GM12878 (cell line): ENCODE results near the gene TGDS. TPM values are rescaled to one million over a fixed set of nuclear protein-coding genes. Genes with fewer than 3 reads are reported as not detected.

Experiments
- ATAC-seq: fragments of 200-7000 bp; cut with Tn5 transposase; 3 replicates; pipeline ENCODE4 v1.9.1; 2020; ENCODE audit warnings: mild to moderate bottlenecking, moderate library complexity
- BruUV-seq: library from RNA; stranded (reverse); fragments of 400-500 nt; replicated peaks from 2 replicates; lab custom pipeline; 2021; lab: Mats Ljungman, UMichigan
- CTCF ChIA-PET: fragments of 300-600 bp; sonication (Branson Sonifier 250); formaldehyde crosslinking; extraction: SDS; loops from one replicate; lab custom pipeline; 2021; ENCODE audit warnings: inconsistent platforms; lab: Yijun Ruan, JAX
- POLR2A ChIA-PET: fragments of 350-600 bp; formaldehyde crosslinking; extraction: SDS; loops from one replicate; lab custom pipeline; 2021; ENCODE audit warnings: inconsistent platforms; lab: Charles Lee
- RAD21 ChIA-PET: fragments of 300-600 bp; sonication (Branson Sonifier 250); formaldehyde crosslinking; loops from one replicate; lab custom pipeline; 2023; ENCODE audit warnings: antibody characterized with exemption; ENCODE audit not compliant: unreplicated experiment; lab: Charles Lee
- SMC1A ChIA-PET: fragments of 300-600 bp; sonication (Branson Sonifier 250); formaldehyde crosslinking; loops from one replicate; lab custom pipeline; 2023; ENCODE audit not compliant: unreplicated experiment, uncharacterized antibody; lab: Charles Lee
- DNase-seq: peaks from one replicate; pipeline ENCODE4 v3.0.0-alpha.2; 2011; ENCODE audit warnings: low read depth, low spot score
- FAIRE-seq: peaks from 3 replicates; lab custom pipeline; 2011; peaks lifted over from hg19 to GRCh38; lab: Jason Lieb, UNC
- H2AFZ ChIP-seq: 2 replicates; pipeline ENCODE4 v1.6.0; 2011; ENCODE audit warnings: low read depth, low read length, control low read depth; ENCODE audit not compliant: control insufficient read depth
- H3K27ac ChIP-seq: 2 replicates; pipeline ENCODE4 v1.5.1; 2011; ENCODE audit warnings: control low read depth; ENCODE audit not compliant: control insufficient read depth, insufficient read depth
- H3K27me3 ChIP-seq, 2 experiments: replicated peaks in 1 of 2; 2 replicates each; pipeline versions ENCODE4 v1.6.0 to v1.6.1; 2011; ENCODE audit warnings: low read length in 1 of 2; ENCODE audit not compliant: control insufficient read depth in 2 of 2, insufficient read depth in 2 of 2
- H3K36me3 ChIP-seq, 2 experiments: 2 replicates each; pipeline ENCODE4 v1.5.1; 2011; ENCODE audit warnings: low read length in 1 of 2; ENCODE audit not compliant: control insufficient read depth in 2 of 2, insufficient read depth in 2 of 2
- H3K4me1 ChIP-seq: 2 replicates; pipeline ENCODE4 v1.6.1; 2011; ENCODE audit warnings: mild to moderate bottlenecking, low read length, moderate library complexity, mixed read lengths; ENCODE audit not compliant: control insufficient read depth, insufficient read depth
- H3K4me2 ChIP-seq: 2 replicates; pipeline ENCODE4 v1.6.0; 2011; ENCODE audit warnings: control low read depth; ENCODE audit not compliant: control insufficient read depth, insufficient read depth
- H3K4me3 ChIP-seq: fragments of 200-600 bp; sonication (generic); 2 replicates; pipeline ENCODE4 v1.5.1; 2016
- H3K79me2 ChIP-seq: 2 replicates; pipeline ENCODE4 v1.6.0; 2011; ENCODE audit warnings: low read length; ENCODE audit not compliant: control insufficient read depth, insufficient read depth
- H3K9ac ChIP-seq: 2 replicates; pipeline ENCODE4 v1.8.0; 2011; ENCODE audit warnings: low read length, control low read depth, mixed read lengths; ENCODE audit not compliant: control insufficient read depth, insufficient read depth
- H3K9me3 ChIP-seq: replicated peaks from 3 replicates; pipeline ENCODE4 v1.5.1; 2011; ENCODE audit warnings: mild to moderate bottlenecking, low read length; ENCODE audit not compliant: control insufficient read depth, insufficient read depth
- H4K20me1 ChIP-seq: 2 replicates; pipeline ENCODE4 v1.6.0; 2011; ENCODE audit not compliant: control insufficient read depth, insufficient read depth
- FOS ChIP-seq: IDR thresholded peaks from 3 replicates; pipeline ENCODE4 v1.6.1; 2011; ENCODE audit warnings: borderline replicate concordance; ENCODE audit not compliant: insufficient read length; ENCODE audit errors: extremely low read depth
- REST ChIP-seq: IDR thresholded peaks from 2 replicates; pipeline ENCODE4 v1.6.1; 2012; ENCODE audit warnings: mild to moderate bottlenecking, low read depth, low read length
- SMAD1 ChIP-seq: fragments of 450-650 bp; IDR thresholded peaks from 2 replicates; pipeline ENCODE4 v1.6.1; 2018; ENCODE audit warnings: mild to moderate bottlenecking, low read depth; ENCODE audit not compliant: partially characterized antibody
- TCF3 ChIP-seq: IDR thresholded peaks from 2 replicates; pipeline ENCODE4 v1.6.1; 2012; ENCODE audit warnings: low read depth, mild to moderate bottlenecking, low read length, borderline replicate concordance; ENCODE audit not compliant: insufficient read depth
- WGBS: methylation state at CpG from one replicate; pipeline ENCODE4 v1.1.6; 2016; ENCODE audit warnings: low lambda C conversion rate; ENCODE audit not compliant: insufficient replicate concordance, insufficient coverage; ENCODE audit errors: missing lambda C conversion rate; 5-methylcytosine and 5-hydroxymethylcytosine counted together
- in situ Hi-C: fragments of 300-500 bp; cut with MboI; formaldehyde crosslinking; loops from 9 replicates; pipeline ENCODE4 v1.14.3; 2018; ENCODE audit warnings: mixed read lengths
- intact Hi-C: fragments of 100-400 bp; cut with micrococcal nuclease; formaldehyde crosslinking; loops from one replicate; pipeline ENCODE4 v1.14.2; 2022; ENCODE audit not compliant: unreplicated experiment
- polyA plus RNA-seq, 11 experiments: library from polyadenylated mRNA; depleted of rRNA in 4 of 11; unstranded in 6 of 11; stranded (reverse) in 5 of 11; fragments of >200 nt; fragmentation: Nextera tagmentation in 4 of 11; fragmentation: Illumina TruSeq in 1 of 11; extraction: Ambion mirVana in 4 of 11; extraction: Trizol in 1 of 11; gene quantifications; 1 replicate in 1 of 11; 2 replicates in 10 of 11; pipeline versions ENCODE4 v1.2.1 to v1.2.3, GENCODE V29; 2011 to 2016; ENCODE audit warnings: inconsistent platforms in 2 of 11, missing spikeins in 2 of 11, low read depth in 1 of 11
- total RNA-seq, 4 experiments: library from RNA; depleted of rRNA in 3 of 4; stranded (reverse); fragments of >200 nt in 3 of 4; fragmentation: Illumina TruSeq in 1 of 4; extraction: Trizol in 1 of 4; gene quantifications; 2 replicates each; pipeline versions ENCODE4 v1.2.1 to v1.2.3, GENCODE V29; 2013 to 2021

TGDS gene
- total and polyA plus RNA-seq, 10 of the 15 experiments (the other 5 are each of a cell fraction or from before 2014, with no cell fraction given): 13.1 to 44.3 (median 23.8) TPM

- no peak overlapping the region for H3K9ac ChIP-seq
- FAIRE-seq (no peak), DNase-seq (no peak), ATAC-seq (no peak)
- WGBS: 97% methylated on average over 3 of the region's 3 CpGs
- no peak overlapping the region for H3K4me2 ChIP-seq
- intact Hi-C loops: no loop called here
- RAD21 ChIA-PET: no interaction called here
- H2AFZ ChIP-seq: no peak overlapping the region
- POLR2A ChIA-PET: no interaction called here
- peaks cover 6% of the 10 kb centered on the region; the same call in 1 of the 2 replicates for H3K4me1 ChIP-seq
- peaks cover 2% of the 10 kb centered on the region; the same call in 1 of the 3 replicates for H3K9me3 ChIP-seq
- in situ Hi-C loops: no loop called here
- H3K4me3 ChIP-seq: no peak overlapping the region
- peaks cover 43% of the 10 kb centered on the region for H3K79me2 ChIP-seq
- no peaks in the 10 kb centered on the region for H4K20me1 ChIP-seq
- SMC1A ChIA-PET: no interaction called here
- BruUV-seq: no TSS peak
- no peaks in the 10 kb centered on the region for H3K27me3 ChIP-seq
- H3K36me3 ChIP-seq: no peaks in the 10 kb centered on the region
- TF ChIP-seq SMAD1 (no peak), REST (no peak), TCF3 (no peak), FOS (no peak)
- TF ChIP-seq, all 136 proteins: peak for 0
- CTCF ChIA-PET: interaction anchor here (2.1 kb wide), 1 partner anchor 163 kb away, joined by 8 read pairs; no protein-coding TSS in a partner anchor
- no peak overlapping the region for H3K27ac ChIP-seq
Measured at GRCh38 chr13:94598281-94598680, 2.3 kb upstream of the TGDS start.
